Measurements from ENCODE around the gene SULT1A3. TPM values are rescaled to one million over a fixed set of nuclear protein-coding genes. Genes with fewer than 3 reads are reported as not detected.
"Not testable (repeated sequence)": the region's sequence is repeated elsewhere in the genome, so short reads cannot be mapped to it uniquely, and the experiment has no call there.

The SULT1A3 gene
- polyA plus RNA-seq (2013, experiment 1 of 2; ENCODE audit: insufficient read length) = 4.4 TPM
- 2.5 TPM for polyA plus RNA-seq (2013, experiment 2 of 2; ENCODE audit: insufficient read length)

DNA sequence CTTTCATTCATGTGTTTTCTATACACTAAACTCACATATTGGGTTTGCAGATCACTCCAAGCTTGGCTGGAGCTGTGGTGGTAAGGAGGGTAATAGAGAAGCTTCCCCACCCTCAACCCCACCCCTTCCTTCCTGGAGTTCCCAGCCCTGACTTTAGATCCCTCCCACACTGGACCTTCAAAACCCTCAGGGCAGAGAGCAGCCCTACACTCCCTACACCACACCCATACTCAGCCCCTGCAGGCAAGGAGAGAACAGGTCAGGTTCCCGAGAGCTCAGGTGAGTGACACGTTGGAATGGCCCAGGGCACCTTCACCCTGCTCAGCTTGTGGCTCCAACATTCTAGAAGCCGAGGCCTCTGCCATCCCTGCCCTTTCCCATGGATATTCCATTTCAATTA is at the start of gene SULT1A3:
SULT1A3 (plus strand) TSS at position 207 of the 400 bp plus-strand sequence. CDS start 1,474 bp downstream, outside the sequence.
- not testable (repeated sequence) for DNase-seq

DNA sequence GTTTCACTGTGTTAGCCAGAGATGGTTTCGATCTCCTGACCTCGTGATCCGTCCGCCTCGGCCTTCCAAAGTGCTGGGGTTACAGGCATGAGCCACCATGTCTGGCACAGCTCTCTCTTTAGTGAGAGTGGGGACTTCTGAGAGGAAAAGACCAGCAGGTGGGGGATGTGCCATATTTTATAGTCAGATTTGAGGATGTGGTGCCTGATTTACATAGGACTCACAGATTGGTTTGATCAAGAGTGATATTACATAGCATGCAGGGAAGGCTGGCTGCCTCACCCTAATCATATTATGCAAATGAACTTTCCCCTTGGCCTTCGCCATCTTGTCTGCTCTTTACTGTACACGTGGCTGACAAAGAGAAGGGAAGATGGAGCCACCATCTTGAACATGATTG is 48.0 kb upstream of the SULT1A3 start:
- no peak for DNase-seq

DNA sequence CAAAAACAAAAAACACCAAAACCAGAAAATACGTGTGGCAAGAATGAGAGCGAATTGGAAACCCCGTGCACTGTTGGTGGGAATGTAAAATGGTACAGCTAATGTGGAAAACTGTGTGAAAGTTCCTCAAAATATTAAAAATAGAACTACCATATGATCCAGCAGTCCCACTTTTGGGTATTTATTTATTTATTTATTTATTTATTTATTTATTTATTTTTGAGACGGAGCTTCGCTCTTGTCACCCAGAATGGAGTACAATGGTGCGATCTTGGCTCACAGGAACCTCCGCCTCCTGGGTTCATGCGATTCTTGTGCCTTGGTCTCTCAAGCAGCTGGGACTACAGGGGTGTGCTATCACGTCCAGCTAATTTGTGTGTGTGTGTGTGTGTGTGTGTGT is 46.5 kb upstream of the SULT1A3 start:
- DNase-seq = no peak

DNA sequence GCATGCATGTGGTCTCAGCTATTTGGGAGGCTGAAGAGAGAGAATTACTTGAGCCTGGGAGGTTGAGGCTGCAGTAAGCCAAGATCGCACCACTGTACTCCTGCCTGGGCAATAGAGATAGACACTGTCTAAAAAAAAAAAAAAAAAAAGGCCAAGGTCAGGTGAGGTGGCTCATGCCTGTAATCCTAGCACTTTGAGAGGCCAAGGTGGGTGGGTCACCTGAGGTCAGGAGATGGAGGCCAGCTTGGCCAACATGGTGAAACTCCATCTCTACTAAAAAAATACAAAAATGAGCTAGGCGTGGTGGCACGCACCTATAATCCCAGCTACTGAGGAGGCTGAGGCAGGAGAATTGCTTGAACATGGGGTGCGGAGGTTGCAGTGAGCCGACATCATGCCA is 43.9 kb upstream of the SULT1A3 start:
- no peak for DNase-seq

DNA sequence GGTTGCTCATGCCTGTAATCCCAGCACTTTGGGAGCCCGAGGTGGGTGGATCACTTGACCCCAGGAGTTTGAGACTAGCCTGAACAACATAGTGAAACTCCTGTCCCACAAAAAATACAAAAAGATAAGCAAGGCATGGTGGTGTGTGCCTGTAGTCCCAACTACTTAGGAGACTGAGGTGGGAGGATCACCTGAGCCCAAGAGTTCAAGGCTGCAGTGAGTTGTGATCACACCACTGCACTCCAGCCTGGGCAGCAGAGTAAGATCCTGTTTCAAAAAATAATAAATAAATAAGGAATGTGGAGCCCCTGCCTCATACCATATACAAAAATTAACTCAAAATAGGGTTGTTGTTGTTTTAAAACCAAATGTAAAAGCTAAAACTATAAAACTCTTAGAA is 41.8 kb upstream of the SULT1A3 start:
- DNase-seq = no peak

DNA sequence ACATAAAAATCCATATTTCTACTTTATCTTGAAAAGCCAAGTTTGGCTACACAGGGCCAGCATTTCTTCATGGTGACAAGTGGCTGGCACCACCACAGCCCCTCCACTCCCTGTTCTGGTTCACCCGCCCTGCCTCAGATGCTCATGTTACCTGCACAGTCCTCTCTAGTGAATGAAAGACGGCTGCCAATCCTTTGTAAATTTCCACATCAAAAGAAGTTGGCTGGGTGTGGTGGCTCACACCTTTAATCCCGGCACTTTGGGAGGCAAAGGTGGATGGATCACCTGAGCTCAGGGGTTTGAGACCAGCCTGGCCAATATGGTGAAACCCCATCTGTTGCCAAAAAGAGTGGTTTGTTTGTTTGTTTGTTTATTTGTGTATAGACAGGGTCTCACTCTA is 35.5 kb upstream of the SULT1A3 start:
- no peak for DNase-seq

DNA sequence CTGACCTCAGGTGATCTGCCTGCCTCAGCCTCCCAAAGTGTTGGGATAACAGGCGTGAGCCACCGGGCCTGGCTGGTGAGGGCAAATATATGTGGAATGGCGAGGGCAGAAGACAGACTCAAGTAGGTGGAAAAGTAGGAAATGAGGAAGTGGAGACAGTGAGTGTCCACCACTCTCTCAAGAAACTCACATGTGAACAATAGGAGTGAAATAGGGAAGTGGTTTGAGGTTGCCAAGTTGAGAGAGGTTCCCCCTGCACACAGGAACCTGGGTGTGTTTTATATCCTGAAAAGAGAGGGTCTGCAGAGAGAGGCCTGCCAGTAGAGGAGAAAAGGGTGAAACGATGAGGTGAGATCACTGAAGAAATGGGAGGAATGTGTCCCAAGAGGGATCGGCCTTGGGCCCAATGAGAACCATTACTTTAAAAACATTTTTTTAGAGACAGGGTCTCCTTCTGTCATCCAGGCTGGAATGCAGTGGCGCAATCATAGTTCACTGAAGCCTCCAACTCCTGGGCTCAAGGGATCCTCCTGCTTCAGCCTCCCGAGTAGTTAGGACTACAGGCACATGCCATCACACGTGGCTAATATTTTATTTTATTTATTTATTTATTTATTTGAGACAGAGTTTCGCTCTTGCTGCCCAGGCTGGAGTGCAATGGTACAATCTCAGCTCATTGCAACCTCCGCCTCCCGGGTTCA is 32.7 kb upstream of the SULT1A3 start:
- no peak for DNase-seq

DNA sequence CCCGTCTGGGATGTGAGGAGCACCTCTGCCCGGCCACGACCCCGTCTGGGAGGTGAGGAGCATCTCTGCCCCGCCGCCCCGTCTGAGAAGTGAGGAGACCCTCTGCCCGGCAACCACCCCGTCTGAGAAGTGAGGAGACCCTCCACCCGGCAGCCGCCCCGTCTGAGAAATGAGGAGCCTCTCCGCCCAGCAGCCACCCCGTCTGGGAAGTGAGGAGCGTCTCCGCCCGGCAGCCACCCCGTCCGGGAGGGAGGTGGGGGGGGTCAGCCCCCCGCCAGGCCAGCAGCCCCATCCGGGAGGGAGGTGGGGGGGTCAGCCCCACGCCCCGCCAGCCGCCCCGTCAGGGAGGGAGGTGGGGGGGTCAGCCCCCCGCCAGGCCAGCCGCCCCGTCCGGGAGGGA is 30.3 kb upstream of the SULT1A3 start:
- not testable (repeated sequence) for DNase-seq

DNA sequence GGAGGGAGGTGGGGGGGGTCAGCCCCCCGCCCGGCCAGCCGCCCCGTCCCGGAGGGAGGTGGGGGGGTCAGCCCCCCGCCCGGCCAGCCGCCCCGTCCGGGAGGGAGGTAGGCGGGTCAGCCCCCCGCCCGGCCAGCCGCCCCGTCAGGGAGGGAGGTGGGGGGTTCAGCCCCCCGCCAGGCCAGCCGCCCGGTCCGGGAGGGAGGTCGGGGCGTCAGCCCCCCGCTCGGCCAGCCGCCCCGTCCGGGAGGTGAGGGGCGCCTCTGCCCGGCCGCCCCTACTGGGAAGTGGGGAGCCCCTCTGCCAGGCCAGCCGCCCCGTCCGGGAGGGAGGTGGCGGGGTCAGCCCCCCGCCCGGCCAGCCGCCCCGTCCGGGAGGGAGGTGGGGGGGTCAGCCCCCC is 29.6 kb upstream of the SULT1A3 start:
- DNase-seq = not testable (repeated sequence)

DNA sequence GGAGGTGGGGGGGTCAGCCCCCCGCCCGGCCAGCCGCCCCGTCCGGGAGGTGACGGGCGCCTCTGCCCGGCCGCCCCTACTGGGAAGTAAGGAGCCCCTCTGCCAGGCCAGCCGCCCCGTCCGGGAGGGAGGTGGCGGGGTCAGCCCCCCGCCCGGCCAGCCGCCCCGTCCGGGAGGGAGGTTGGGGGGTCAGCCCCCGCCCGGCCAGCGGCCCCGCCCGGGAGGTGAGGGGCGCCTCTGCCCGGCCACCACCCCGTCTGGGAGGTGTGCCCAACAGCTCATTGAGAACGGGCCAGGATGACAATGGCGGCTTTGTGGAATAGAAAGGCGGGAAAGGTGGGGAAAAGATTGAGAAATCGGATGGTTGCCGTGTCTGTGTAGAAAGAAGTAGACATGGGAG is 28.9 kb upstream of the SULT1A3 start:
- DNase-seq = not testable (repeated sequence)

DNA sequence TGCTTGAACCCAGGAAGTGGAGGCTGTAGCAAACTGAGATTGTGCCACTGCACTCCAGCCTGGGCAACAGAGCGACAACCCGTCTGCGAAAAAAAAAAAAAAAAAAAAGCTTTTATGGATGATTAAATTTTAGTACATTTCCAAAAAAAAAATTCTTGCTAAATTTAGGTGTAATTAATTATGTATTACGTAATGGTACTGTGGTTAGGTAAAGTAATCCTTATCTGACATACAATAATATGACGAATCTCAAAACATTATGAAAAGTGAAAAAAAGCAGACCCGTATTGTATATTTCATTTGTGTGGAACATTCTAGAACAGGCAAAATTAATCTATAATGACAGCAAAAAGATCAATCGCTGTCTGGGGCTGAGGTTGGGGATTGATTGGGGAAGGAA is 26.0 kb upstream of the SULT1A3 start:
- no peak for DNase-seq

DNA sequence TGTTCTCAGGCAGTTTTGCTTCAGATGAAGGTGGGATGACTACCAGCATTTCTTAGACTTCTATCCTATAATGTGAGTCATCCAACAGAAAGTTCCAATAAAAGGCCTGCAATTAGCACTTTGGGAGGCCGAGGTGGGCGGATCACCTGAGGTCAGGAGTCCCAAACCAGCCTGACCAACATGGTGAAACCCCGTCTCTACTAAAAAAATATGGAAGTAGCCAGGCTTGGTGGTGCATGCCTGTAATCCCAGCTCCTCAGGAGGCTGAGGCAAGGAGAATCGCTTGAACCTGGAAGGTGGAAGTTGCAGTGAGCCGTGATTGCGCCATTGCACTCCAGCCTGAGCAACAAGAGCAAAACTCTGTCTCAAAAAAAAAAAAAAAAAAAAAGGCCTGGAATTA is 22.2 kb upstream of the SULT1A3 start:
- DNase-seq = not testable (repeated sequence)

DNA sequence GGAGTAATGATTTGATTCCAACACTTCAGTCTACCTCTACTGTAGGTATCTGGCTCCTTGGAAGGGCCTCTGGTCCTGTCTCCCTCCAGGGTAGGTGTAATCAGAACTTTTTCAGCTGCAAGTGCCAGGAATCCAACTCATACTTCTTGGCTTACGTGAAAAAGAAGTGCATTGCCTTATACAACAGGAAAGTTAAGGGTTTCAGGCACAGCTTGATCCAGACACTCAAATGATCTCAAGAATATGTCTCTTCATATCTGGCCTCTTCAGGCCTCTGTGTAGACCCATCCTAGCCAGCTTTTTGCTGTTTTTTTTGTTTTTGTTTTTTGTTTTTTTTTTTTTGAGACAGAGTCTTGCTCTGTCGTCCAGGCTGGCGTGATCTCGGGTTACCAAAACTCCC is 19.9 kb upstream of the SULT1A3 start:
- no peak for DNase-seq

DNA sequence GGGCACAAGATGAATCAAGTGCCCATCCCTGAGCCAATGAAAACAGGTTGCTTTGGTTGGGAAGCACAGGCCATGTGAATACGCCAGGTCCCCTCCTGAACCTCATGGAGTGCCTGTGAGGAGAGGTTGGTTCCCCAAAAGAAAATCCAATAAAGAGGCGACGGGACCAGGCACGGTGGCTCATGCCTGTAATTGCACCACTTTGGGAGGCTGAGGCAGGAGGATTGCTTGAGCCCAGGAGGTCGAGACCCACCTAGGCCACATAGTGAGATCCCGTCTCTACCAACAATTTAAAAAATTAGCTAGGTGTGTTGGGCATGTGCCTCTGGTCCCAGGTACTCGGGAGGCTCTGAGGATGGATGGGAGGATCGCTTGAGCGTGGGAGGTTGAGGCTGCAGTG is 19.1 kb upstream of the SULT1A3 start:
- no peak for DNase-seq

DNA sequence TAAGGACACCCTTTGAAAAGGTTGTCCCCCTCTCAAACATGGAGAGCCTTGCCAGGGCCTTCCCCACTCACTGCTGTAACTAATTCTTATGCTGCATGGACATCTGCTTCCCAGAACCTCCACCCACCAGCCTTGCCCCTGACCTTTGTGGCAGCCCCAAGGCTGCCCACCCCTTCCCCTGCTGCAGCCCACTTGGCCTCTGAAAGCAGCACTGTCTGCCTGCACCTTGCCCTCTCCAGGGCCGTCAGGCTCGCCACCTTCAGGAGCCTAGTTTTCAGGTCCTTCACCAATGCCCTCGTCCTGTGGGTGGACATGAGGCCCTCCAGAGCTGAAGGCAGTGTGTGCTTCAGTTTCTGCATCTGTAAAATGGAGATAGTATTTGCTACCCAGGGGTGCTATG is 18.3 kb upstream of the SULT1A3 start:
- no peak for DNase-seq

DNA sequence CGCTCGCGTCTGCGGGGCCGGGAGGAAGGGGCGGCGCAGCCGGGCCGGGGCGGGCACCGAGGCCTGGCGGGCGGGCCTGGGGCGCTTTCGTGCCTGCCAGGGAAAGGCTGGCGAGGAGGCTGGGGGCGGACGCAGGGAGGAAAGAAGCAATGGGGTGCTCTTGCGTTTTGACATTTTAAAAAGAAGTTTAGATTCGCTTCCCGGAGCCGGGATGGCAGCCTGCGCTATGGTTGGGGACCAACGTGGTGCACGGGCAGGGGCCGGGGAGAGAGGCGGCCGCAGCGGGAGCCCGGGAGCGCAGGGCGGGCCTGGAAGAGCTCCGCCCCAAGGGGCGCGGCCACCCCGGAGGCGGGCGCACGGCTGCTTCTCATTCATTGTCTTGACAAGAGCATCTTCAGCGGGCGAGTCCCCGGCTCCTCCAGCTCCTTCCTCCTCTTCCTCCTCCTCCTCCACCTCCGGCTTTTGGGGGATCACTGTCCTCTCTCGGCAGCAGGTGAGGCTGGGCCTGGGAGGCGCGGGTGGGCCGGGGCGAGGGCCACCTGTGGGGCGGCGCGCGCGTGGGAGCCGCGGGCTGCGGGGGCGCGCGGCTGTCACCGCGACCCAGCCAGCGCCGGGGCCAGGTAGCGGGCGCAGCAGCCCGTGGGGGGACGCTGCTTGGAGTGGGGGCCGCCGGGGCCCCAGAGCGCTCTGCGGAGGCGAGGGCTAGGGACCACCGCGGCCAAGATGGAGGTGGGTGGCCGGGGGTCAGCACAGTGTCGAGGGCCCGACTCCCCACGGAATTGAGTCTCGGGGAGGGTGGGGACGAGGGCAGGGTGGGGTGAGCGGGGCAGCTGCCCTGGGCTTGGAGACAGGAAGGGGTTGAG is 15.6 kb upstream of the SULT1A3 start, which contains the start of gene CORO1A:
CORO1A (plus strand) TSS at position 370 of the 863 bp plus-strand sequence. CDS start 1,608 bp downstream, outside the sequence.
- DNase-seq = peak; percentile 68

DNA sequence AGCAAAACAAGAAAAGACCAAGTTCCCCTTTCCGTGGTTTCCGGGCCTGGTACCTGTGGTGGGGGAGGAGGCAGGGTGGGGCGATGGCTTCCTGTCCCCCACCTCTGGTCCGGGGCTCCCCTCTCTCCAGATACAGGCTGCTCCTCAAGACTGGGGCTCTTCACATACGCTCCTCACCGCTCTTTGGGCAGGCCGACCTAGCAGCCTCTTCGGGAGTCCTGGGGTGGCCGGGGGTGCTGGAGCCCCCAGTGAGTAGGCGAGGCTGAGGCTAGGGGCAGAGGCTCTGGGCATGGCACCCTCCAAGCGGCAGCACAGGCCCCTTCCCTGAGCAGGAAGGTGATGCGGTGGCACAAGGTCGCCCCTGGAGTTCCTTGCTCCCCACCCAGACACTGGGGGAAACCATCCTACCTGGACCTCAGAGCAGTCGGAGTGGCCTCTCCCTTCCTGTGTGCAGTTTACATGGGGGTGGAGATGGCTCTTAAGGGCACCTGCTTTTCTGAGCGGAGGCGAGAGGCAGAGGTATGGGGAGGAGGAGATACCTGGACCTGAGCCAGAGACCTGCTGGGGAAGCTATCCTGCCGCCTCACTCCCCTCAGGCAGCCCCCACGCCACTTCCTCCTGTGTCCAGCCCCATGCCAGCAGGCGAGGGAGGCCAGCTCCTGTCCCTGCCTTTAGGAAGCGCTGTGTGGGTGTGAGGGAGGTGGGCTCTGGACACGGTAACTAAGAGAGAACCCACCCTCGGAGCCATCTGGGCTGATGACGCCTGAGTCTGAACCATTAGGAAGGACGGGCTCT is 14.8 kb upstream of the SULT1A3 start:
- no peak for DNase-seq

DNA sequence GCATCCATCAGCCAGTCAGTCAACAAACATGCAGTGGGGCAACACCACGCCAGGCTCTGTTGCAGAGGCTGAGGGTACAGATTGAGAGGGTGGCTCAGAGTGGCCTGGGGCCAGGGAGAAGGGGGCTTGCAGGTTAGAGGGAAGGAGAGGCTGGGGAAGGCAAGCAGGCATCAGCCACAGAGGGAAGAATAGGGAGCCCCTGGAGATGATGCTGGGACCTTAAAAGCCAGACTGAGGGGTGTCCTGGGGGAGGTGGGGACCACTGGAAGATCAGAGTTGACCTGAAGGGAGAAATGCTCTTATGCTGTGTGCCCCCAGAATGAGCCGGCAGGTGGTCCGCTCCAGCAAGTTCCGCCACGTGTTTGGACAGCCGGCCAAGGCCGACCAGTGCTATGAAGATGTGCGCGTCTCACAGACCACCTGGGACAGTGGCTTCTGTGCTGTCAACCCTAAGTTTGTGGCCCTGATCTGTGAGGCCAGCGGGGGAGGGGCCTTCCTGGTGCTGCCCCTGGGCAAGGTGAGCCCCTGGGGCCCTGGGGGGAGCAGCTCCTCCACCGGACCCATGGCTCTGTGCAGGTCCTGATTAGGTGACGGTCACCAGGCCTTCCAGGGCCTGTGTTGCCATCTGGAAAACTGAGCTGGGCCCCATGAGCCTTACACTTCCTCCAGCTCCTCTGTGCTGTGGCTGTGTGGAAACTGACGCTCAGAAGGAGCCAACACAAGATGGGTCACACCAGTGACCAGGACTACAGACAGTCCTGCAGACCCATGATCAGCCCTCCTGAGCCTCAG is 14.0 kb upstream of the SULT1A3 start:
- DNase-seq = no peak

DNA sequence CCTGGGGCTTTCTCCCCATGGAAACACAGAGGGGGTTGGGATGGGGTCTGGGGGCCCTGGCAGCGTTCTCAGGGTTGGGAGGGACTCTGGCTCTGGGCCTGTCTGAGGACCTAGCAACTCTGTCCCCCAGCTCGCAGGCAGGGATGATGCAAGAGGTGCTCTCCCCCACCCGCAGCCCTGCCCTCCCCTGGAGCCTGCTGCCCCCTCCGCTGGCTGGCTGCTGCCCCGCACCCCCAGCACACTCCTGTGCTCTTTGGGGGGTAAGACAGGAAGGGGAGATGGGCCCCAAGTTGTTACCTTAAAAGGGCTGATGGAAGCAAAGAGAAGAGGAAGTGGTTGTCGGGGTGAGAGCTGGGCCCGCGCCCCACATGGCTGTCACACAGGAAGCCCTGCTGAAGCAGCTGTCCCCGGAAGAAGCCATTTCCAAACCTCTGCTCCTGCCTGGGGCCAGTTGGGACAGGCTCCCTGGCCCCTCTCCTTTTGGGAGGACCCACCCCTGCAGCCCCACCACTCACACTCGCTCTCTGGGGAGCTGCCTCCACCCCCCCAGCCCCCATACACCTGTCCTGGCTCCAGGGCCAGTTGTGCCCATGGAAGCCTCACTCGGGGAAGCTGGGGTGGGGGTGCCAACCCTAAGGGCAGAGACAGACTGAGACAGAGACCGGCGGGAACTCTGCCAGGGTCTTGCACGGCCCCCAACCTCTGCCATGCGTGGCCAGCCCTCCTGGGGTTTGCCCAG is 13.2 kb upstream of the SULT1A3 start:
- DNase-seq = no peak

DNA sequence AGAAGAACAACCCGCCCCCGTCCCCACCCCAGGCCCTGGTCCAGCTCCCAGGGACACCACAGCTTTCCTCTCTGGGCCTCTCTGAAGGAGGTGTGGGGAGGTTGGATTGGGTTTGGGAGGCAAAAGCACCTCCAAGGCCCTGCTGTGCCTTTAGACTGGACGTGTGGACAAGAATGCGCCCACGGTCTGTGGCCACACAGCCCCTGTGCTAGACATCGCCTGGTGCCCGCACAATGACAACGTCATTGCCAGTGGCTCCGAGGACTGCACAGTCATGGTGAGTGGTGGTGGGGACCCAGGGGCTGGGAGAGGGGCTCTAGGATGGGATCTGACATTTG is 12.6 kb upstream of the SULT1A3 start:
- DNase-seq = no peak
